Measurements from ENCODE around the gene CRABP2. TPM values are rescaled to one million over a fixed set of nuclear protein-coding genes. Genes with fewer than 3 reads are reported as not detected.

CRABP2 gene
- total and polyA plus RNA-seq, 2 of the 13 experiments (the other 11 are each of a cell fraction or from before 2014, with no cell fraction given): 0.40 to 0.60 TPM

DNA sequence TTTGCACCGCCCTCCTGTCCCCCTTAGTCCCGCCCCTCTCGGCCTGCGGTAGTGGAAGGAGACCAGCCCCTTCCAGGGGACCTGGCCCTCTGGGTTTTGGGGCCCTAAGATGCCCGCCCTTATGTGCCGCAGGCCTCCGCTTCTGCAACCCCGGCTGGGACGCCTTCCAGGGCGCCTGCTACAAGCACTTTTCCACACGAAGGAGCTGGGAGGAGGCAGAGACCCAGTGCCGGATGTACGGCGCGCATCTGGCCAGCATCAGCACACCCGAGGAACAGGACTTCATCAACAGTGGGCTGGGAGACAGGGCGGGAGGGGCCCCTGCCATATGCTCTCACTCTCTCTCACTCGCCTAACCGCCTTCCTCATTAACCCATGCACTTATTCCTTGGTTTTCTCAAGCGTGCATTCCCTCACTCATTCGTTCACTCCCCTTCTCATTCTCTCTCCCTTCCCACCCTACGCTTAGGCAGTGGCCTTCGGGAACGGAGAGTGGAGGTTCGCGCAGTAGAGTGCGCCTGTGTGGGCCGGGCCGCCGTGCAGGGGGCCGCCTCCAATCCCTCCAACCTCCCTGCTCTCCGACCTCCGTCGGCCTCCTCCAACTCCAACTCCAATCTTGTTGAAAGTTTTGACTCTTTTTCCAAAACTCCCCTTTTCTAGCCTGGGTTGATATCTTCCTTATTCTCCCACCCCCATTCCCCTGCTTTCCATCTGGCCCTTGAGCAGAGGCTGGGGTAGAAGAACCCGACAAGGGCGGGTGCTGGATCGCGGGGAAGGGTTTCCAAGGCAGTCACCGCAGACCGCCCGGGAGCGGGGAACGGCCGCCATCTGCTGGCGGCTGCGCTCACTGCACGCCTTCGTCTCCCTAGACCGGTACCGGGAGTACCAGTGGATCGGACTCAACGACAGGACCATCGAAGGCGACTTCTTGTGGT is 48.3 kb downstream of the CRABP2 start (continued):
- TF ChIP-seq, protein P1, sequence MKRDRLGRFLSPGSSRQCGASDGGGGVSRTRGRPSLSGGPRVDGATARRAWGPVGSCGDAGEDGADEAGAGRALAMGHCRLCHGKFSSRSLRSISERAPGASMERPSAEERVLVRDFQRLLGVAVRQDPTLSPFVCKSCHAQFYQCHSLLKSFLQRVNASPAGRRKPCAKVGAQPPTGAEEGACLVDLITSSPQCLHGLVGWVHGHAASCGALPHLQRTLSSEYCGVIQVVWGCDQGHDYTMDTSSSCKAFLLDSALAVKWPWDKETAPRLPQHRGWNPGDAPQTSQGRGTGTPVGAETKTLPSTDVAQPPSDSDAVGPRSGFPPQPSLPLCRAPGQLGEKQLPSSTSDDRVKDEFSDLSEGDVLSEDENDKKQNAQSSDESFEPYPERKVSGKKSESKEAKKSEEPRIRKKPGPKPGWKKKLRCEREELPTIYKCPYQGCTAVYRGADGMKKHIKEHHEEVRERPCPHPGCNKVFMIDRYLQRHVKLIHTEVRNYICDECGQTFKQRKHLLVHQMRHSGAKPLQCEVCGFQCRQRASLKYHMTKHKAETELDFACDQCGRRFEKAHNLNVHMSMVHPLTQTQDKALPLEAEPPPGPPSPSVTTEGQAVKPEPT (CRISPR knock-in tag; IDR thresholded peaks at IDR 0.05; ENCODE audit: low read depth): no peak
- TF ChIP-seq ZNF253 (CRISPR knock-in tag; IDR thresholded peaks at IDR 0.05; ENCODE audit: borderline replicate concordance) (0 out of 2 replicates have a peak, but pooled peaks have one; percentile 27), ZNF430 (CRISPR knock-in tag; IDR thresholded peaks at IDR 0.05) (peak; percentile 34; the same call in 1 of the 2 replicates), AHR (CRISPR knock-in tag; IDR thresholded peaks at IDR 0.05) (peak; percentile 83; the same call in 1 of the 2 replicates), HMGXB4 (CRISPR knock-in tag; IDR thresholded peaks at IDR 0.05; ENCODE audit: borderline replicate concordance in 1 of 2, low read depth in 1 of 2) (peak; percentile 23 to 47; a peak in 1 of 4 replicates), TARDBP (CRISPR knock-in tag; IDR thresholded peaks at IDR 0.05) (peak; percentile 58; the same call in 1 of the 2 replicates), FOXC1 (CRISPR knock-in tag; IDR thresholded peaks at IDR 0.05; ENCODE audit: borderline replicate concordance) (peak; percentile 33; the same call in 1 of the 2 replicates), RBFOX2 (IDR thresholded peaks at IDR 0.05; ENCODE audit: low read depth, low read length) (peak; percentile 70), STAG1 (CRISPR knock-in tag; IDR thresholded peaks at IDR 0.05) (peak; percentile 68), ZNF318 (CRISPR knock-in tag; IDR thresholded peaks at IDR 0.05) (no peak), ZBTB25 (CRISPR knock-in tag; IDR thresholded peaks at IDR 0.05) (no peak)
